Thyroid gland (tissue), 4 donors: ENCODE data around the gene PROX2. TPM values are rescaled to one million over a fixed set of nuclear protein-coding genes. Genes with fewer than 3 reads are reported as not detected.

Source experiments
- DNase-seq, 2 donors: peaks; one replicate each; pipeline ENCODE4 v3.0.0-alpha.2; 2019
- H3K27ac ChIP-seq, 3 donors: fragments of 200-600 bp; sonication (generic); 1 replicate in 2 of 3; 2 replicates in 1 of 3; pipeline ENCODE4 v1.5.1; 2016 to 2019; ENCODE audit warnings: mild to moderate bottlenecking in 1 of 3, moderate library complexity in 1 of 3
- H3K27me3 ChIP-seq: fragments of 200-600 bp; sonication (generic); one replicate; pipeline ENCODE4 v1.5.1; 2019
- H3K36me3 ChIP-seq, 2 donors: fragments of 200-600 bp; sonication (generic); one replicate each; pipeline ENCODE4 v1.5.1; 2016 to 2019
- H3K4me1 ChIP-seq, 2 donors: fragments of 200-600 bp; sonication (generic); one replicate each; pipeline ENCODE4 v1.5.1; 2017 to 2019
- H3K4me3 ChIP-seq, 3 donors: fragments of 200-600 bp; sonication (generic); replicated peaks in 1 of 3; 1 replicate in 2 of 3; 2 replicates in 1 of 3; pipeline ENCODE4 v1.5.1; 2016; ENCODE audit warnings: mild to moderate bottlenecking in 1 of 3
- H3K9me3 ChIP-seq: fragments of 200-600 bp; sonication (generic); one replicate; pipeline ENCODE4 v1.5.1; 2017
- POLR2A ChIP-seq, 2 donors: fragments of 450-650 bp; IDR thresholded peaks; one replicate each; pipeline ENCODE4 v1.6.1; 2017; ENCODE audit warnings: antibody characterized with exemption in 2 of 2, mild to moderate bottlenecking in 2 of 2, moderate library complexity in 1 of 2
- WGBS, 2 donors: methylation state at CpG; one replicate each; pipeline ENCODE4 v1.1.5; 2017; 5-methylcytosine and 5-hydroxymethylcytosine counted together
- intact Hi-C: fragments of 100-400 bp; cut with DNase I; formaldehyde crosslinking; loops from one replicate; pipeline ENCODE4 v1.15.1; 2023
- total RNA-seq, 4 donors: library from RNA; depleted of rRNA; stranded (reverse); fragments of >200 nt; gene quantifications; one replicate each; pipeline ENCODE4 v1.2.3, GENCODE V29; 2016
- TF ChIP-seq, protein P1 (sequence below), 6 experiments: fragments of 200-600 bp in 3 of 6; fragments of 450-650 bp in 3 of 6; sonication (generic) in 3 of 6; IDR thresholded peaks; one replicate each; pipeline ENCODE4 v1.5.1; 2016 to 2019; ENCODE audit warnings: antibody characterized with exemption in 6 of 6, mild to moderate bottlenecking in 2 of 6, inconsistent platforms in 1 of 6, moderate library complexity in 1 of 6

The PROX2 gene
- total RNA-seq, 4 donors from 2014 or later, result not detected

DNA sequence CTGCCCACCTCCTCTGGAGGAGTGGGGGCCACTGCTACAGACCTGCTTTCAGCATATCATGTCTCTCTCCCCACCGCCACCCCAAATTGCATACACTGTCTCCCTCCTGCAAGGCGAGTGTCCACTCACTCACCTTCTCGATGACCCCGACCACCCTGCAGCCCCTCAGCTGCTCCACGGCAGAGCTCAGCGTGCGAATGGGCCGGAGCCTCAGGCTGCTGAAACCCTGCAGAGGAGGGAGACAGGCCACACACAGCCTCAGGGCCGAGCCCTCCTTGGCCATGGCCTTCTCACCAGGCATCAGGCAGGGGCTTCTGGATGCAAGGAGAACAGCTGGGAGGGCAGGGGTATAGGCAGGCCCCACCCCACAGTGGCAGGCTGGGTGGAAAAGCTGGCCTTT, 42.4 kb upstream of the PROX2 start:
- Histone ChIP-seq H3K9me3 (no peaks in the 10 kb centered on the region), H3K27ac (peak overlapping the region in 2 of 3 donors; percentile 74 to 75)

DNA sequence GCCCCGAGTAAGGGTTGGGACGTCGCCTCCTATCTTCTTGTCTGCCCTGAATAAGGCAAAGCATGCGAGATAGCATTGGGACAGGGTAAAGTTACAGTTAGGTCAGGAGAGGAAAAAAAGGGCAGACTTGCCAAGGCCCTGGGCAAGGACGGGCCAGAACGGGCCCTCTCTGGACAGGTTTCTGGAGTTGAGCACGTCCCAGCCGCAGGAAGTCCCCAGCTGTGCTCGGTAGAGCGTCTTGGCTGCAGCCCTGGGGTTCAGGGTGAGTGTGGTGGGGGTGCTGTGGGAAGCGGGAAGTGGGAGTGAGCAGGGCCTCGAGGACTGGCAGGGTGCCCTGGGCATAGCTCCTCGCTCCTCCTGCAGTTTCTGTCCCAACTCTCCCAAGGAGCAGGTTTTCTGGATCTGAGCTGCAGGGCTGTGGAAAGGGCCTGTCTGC, 41.7 kb upstream of the PROX2 start:
- Histone ChIP-seq H3K27ac (peak overlapping the region; percentile 69 to 75 (median 74)), H3K4me1 (peaks cover 17 to 31% of the 10 kb centered on the region in 2 donors), H3K9me3 (no peaks in the 10 kb centered on the region), H3K36me3 (no peaks in the 10 kb centered on the region), H3K4me3 (no peak overlapping the region), H3K27me3 (no peaks in the 10 kb centered on the region)
- intact Hi-C loops, result loop anchor here (10.0 kb wide), 1 partner anchor 167 kb away; no protein-coding TSS in a partner anchor
- TF ChIP-seq, protein P1, sequence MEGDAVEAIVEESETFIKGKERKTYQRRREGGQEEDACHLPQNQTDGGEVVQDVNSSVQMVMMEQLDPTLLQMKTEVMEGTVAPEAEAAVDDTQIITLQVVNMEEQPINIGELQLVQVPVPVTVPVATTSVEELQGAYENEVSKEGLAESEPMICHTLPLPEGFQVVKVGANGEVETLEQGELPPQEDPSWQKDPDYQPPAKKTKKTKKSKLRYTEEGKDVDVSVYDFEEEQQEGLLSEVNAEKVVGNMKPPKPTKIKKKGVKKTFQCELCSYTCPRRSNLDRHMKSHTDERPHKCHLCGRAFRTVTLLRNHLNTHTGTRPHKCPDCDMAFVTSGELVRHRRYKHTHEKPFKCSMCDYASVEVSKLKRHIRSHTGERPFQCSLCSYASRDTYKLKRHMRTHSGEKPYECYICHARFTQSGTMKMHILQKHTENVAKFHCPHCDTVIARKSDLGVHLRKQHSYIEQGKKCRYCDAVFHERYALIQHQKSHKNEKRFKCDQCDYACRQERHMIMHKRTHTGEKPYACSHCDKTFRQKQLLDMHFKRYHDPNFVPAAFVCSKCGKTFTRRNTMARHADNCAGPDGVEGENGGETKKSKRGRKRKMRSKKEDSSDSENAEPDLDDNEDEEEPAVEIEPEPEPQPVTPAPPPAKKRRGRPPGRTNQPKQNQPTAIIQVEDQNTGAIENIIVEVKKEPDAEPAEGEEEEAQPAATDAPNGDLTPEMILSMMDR (IDR thresholded peaks at IDR 0.05), result no peak
- TF ChIP-seq POLR2A (IDR thresholded peaks at IDR 0.05), result no peak
- peak; percentile 90 for DNase-seq
- 24 to 38% methylated on average over 13 of the region's 13 CpGs for WGBS, 2 donors

More for the DNA sequence above, 42.4 kb upstream of the PROX2 start:
- TF ChIP-seq, protein P1 (IDR thresholded peaks at IDR 0.05), result no peak
- no peak for TF ChIP-seq POLR2A (IDR thresholded peaks at IDR 0.05)
- H3K4me1 ChIP-seq, result peaks cover 17 to 38% of the 10 kb centered on the region in 2 donors
- no peaks in the 10 kb centered on the region for H3K36me3 ChIP-seq
- WGBS, 2 donors, result 93 to 96% methylated on average over 9 of the region's 9 CpGs
- H3K4me3 ChIP-seq, result no peak overlapping the region
- H3K27me3 ChIP-seq, result no peaks in the 10 kb centered on the region
- DNase-seq, result no peak
- intact Hi-C loops, result loop anchor here (10.0 kb wide), 1 partner anchor 166 kb away; no protein-coding TSS in a partner anchor

DNA sequence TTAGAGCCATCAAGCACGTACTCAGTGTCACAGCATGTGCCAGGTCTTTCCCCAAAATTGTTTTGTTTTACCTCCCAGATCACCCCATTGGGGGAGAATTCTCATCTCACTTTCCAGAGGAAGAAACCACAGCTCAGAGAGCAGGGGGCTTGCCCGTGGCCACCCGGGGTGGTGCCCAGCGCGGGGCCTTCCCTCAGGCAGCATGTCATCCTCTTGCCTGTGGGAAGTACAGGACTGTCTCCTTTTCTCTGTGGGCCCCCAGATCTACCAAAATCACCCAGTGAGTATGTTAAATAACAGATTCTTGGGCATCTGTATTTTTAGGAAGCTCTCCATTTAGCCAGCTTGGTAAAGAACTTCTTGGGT, 41.2 kb upstream of the PROX2 start:
- WGBS, 2 donors, result 87 to 88% methylated on average over 4 to 5 of the region's 5 CpGs
- TF ChIP-seq, protein P1 (IDR thresholded peaks at IDR 0.05), result no peak
- no peak for TF ChIP-seq POLR2A (IDR thresholded peaks at IDR 0.05)
- Histone ChIP-seq H3K27ac (peak overlapping the region; percentile 69 to 75 (median 74)), H3K36me3 (no peaks in the 10 kb centered on the region), H3K4me1 (peaks cover 17 to 28% of the 10 kb centered on the region in 2 donors), H3K9me3 (no peaks in the 10 kb centered on the region), H3K27me3 (no peaks in the 10 kb centered on the region), H3K4me3 (no peak overlapping the region)
- intact Hi-C loops, result loop anchor here (10.0 kb wide), 1 partner anchor 168 kb away; no protein-coding TSS in a partner anchor
- no peak for DNase-seq

DNA sequence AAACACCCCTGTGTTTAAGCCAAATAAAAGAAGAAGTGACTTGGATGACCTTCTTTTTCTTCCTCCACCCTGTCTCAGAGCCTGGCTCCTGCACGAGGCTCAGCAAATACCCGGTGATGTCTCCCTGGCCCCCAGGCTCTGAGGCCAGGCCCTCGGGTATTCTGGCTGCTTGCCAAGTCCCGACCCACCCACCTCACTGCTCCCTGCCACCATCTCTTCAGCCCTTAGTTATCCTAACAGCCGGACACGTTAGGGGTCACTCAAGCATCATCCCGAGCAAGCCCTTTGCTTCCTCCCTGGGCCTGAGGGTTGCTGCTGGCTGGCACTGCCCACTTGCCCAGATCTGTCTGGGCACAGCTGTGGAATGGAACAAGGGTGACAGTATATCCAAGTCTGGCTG, 39.9 kb upstream of the PROX2 start:
- H3K9me3 ChIP-seq, result no peaks in the 10 kb centered on the region
- intact Hi-C loops, result loop anchor here (10.0 kb wide), 1 partner anchor 169 kb away; no protein-coding TSS in a partner anchor
- TF ChIP-seq POLR2A (IDR thresholded peaks at IDR 0.05), result no peak
- TF ChIP-seq, protein P1 (IDR thresholded peaks at IDR 0.05), result no peak
- H3K27me3 ChIP-seq, result no peaks in the 10 kb centered on the region
- no peak for DNase-seq
- 44 to 52% methylated on average over 5 to 7 of the region's 7 CpGs for WGBS, 2 donors
- peak overlapping the region in 1 of 3 donors; percentile 69 for H3K27ac ChIP-seq
- H3K4me3 ChIP-seq, result no peak overlapping the region
- no peaks in the 10 kb centered on the region for H3K36me3 ChIP-seq
- H3K4me1 ChIP-seq, result peaks cover 17 to 28% of the 10 kb centered on the region in 2 donors

DNA sequence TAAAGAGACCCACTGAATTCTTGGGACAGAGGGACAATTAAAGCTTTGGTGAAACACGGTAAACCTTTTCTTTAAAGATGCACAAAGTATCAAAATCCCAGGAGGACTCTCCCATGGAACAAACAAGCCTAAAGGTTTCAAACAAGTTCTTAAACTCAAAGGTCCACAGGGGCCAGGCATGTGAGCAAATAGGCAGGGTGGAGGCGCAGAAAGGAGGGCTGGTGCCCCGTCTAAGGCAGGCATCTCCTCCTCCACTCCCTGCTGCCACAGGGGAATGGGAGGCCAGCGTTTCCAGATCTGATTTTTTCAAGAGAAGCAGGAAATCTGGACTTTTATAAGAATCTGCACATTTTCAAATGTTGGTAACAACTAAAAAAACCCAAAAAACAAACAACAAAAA, 39.5 kb upstream of the PROX2 start:
- Histone ChIP-seq H3K36me3 (no peaks in the 10 kb centered on the region), H3K27me3 (no peaks in the 10 kb centered on the region), H3K4me3 (no peak overlapping the region), H3K9me3 (no peaks in the 10 kb centered on the region), H3K4me1 (peaks cover 17 to 28% of the 10 kb centered on the region in 2 donors), H3K27ac (peak overlapping the region in 1 of 3 donors; percentile 18)
- DNase-seq, result no peak
- TF ChIP-seq POLR2A (IDR thresholded peaks at IDR 0.05), result no peak
- TF ChIP-seq, protein P1 (IDR thresholded peaks at IDR 0.05), result no peak
- WGBS, 2 donors, result 68 to 94% methylated on average over 4 of the region's 4 CpGs
- intact Hi-C loops, result loop anchor here (10.0 kb wide), 1 partner anchor 169 kb away; no protein-coding TSS in a partner anchor
